Thyroid gland (tissue), 4 donors: ENCODE measurements around the gene ADAMTS6.

Source experiments
- POLR2A ChIP-seq, 2 donors: fragments of 450-650 bp; IDR thresholded peaks; one replicate each; pipeline ENCODE4 v1.6.1; 2017; ENCODE audit warnings: antibody characterized with exemption in 2 of 2, mild to moderate bottlenecking in 2 of 2, moderate library complexity in 1 of 2
- TF ChIP-seq, protein P1 (sequence below), 6 experiments: fragments of 200-600 bp in 3 of 6; fragments of 450-650 bp in 3 of 6; sonication (generic) in 3 of 6; IDR thresholded peaks; one replicate each; pipeline ENCODE4 v1.5.1; 2016 to 2019; ENCODE audit warnings: antibody characterized with exemption in 6 of 6, mild to moderate bottlenecking in 2 of 6, inconsistent platforms in 1 of 6, moderate library complexity in 1 of 6

DNA sequence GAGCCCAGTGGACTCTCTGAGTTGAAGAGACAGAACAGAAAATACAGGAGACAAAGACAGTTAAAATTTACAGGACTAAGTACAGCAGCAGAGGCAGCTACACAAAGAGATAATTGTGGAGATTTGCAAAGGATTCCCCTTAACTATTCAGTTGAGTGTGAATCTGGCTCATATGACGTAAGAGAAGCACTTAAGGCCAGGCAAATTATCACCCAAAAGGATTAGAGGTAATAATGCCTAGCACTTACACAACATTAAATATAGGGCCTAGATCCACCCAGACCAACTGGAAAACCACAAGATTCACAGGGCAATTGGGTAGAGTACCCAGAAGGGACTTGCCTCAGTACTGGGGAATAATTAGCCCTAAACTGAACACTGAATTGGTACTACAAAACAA, 41.3 kb downstream of the ADAMTS6 start:
- no peak for TF ChIP-seq POLR2A (IDR thresholded peaks at IDR 0.05)
- TF ChIP-seq, protein P1, sequence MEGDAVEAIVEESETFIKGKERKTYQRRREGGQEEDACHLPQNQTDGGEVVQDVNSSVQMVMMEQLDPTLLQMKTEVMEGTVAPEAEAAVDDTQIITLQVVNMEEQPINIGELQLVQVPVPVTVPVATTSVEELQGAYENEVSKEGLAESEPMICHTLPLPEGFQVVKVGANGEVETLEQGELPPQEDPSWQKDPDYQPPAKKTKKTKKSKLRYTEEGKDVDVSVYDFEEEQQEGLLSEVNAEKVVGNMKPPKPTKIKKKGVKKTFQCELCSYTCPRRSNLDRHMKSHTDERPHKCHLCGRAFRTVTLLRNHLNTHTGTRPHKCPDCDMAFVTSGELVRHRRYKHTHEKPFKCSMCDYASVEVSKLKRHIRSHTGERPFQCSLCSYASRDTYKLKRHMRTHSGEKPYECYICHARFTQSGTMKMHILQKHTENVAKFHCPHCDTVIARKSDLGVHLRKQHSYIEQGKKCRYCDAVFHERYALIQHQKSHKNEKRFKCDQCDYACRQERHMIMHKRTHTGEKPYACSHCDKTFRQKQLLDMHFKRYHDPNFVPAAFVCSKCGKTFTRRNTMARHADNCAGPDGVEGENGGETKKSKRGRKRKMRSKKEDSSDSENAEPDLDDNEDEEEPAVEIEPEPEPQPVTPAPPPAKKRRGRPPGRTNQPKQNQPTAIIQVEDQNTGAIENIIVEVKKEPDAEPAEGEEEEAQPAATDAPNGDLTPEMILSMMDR (IDR thresholded peaks at IDR 0.05): no peak
